Activated effector memory CD4-positive, alpha-beta T cell treated with Interleukin-2 at 50 U/mL for 16 hours (primary cell): ENCODE data around the gene ST3GAL2.
A peak's percentile ranks its signal among the peaks of the same experiment; 100 is the strongest.
"Not testable (repeated sequence)": the region's sequence is repeated elsewhere in the genome, so short reads cannot be mapped to it uniquely, and the experiment has no call there.

Source experiments
- DNase-seq: peaks from one replicate; pipeline ENCODE4 v3.0.0-alpha.2; 2020

The ST3GAL2 gene

GRCh38 chr16:70380919-70381603 lies 57.8 kb downstream of the ST3GAL2 start:
- peak; percentile 94 for DNase-seq

- peak; percentile 57 for DNase-seq
Measured at GRCh38 chr16:70380248-70380918, 58.5 kb downstream of the ST3GAL2 start.

- DNase-seq = no peak
Measured at GRCh38 chr16:70378869-70379493, 59.9 kb downstream of the ST3GAL2 start.

GRCh38 chr16:70377782-70378181 lies 61.1 kb downstream of the ST3GAL2 start:
- DNase-seq = no peak

GRCh38 chr16:70375636-70376611 lies 63.0 kb downstream of the ST3GAL2 start:
- no peak for DNase-seq

GRCh38 chr16:70374213-70374612 lies 64.7 kb downstream of the ST3GAL2 start:
- DNase-seq = no peak

GRCh38 chr16:70372921-70373728 lies 65.8 kb downstream of the ST3GAL2 start:
- DNase-seq = no peak

- DNase-seq = no peak
Measured at GRCh38 chr16:70370924-70371323, 68.0 kb downstream of the ST3GAL2 start.

- DNase-seq = peak; percentile 18
Measured at GRCh38 chr16:70370145-70370544, 68.8 kb downstream of the ST3GAL2 start.

GRCh38 chr16:70364399-70364798 lies 74.5 kb downstream of the ST3GAL2 start:
- DNase-seq = no peak

- no peak for DNase-seq
Measured at GRCh38 chr16:70359552-70359951, 79.3 kb downstream of the ST3GAL2 start.

GRCh38 chr16:70349783-70350182 lies 89.1 kb downstream of the ST3GAL2 start:
- no peak for DNase-seq

GRCh38 chr16:70348991-70349390 lies 89.9 kb downstream of the ST3GAL2 start:
- DNase-seq = no peak

- DNase-seq = no peak
Measured at GRCh38 chr16:70345840-70346239, 93.1 kb downstream of the ST3GAL2 start.

- DNase-seq = no peak
Measured at GRCh38 chr16:70342016-70342415, 96.9 kb downstream of the ST3GAL2 start.

- no peak for DNase-seq
Measured at GRCh38 chr16:70341600-70341999, 97.3 kb downstream of the ST3GAL2 start.

- DNase-seq = no peak
Measured at GRCh38 chr16:70337814-70338213, 101.1 kb downstream of the ST3GAL2 start.

- not testable (repeated sequence) for DNase-seq
Measured at GRCh38 chr16:70332728-70333127, 106.2 kb downstream of the ST3GAL2 start.

GRCh38 chr16:70331588-70332358 lies 107.1 kb downstream of the ST3GAL2 start:
- no peak for DNase-seq

- DNase-seq = no peak
Measured at GRCh38 chr16:70331091-70331490, 107.8 kb downstream of the ST3GAL2 start.
